ENCODE results near the gene STMN3.

DNA sequence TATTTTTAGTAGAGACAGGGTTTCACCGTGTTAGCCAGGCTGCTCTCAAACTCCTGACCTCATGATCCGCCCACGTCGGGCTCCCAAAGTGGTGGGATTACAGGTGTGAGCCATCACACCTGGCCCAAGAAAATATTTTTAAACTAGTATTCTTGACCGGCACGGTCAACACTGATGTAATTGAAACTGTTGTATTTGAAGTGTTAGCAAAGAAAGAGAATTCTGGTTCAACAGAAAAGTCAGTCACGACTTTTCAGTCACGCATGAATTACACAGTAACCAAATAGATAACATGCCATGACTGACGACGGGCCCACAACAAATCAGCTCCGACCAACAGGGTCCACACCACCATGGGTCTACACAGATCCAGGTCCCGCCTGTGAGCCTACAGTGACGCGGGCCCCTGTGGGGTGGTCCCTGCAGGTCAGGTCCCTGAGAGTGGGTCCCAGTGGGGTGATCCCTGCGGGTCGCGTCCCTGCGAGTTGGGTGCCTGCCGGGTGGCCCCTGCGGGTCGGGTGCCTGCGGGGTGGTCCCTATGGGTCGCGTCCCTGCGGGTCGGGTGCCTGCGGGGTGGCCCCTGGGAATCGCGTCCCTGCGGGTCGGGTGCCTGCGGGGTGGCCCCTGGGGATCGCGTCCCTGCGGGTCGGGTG is 27.3 kb downstream of the STMN3 start:
- peak; percentile 31; the same call in 1 of the 2 replicates for TF ChIP-seq POLR2AphosphoS5 (IDR thresholded peaks at IDR 0.05; ENCODE audit: borderline replicate concordance, low read depth, low read length)
- TF ChIP-seq EZH2 (IDR thresholded peaks at IDR 0.05) = no peak

All from SK-N-MC (cell line).